Spleen (tissue), 7 donors: ENCODE measurements around the gene TSHZ2.

Source experiments
- CTCF ChIP-seq, 11 experiments: fragments of 200-600 bp in 7 of 11; fragments of 450-650 bp in 4 of 11; sonication (generic) in 4 of 11; IDR thresholded peaks in 8 of 11; conservative IDR thresholded peaks in 3 of 11; 1 replicate in 7 of 11; 2 replicates in 4 of 11; pipeline versions ENCODE4 v1.4.0 to v1.8.0; 2016 to 2021; ENCODE audit warnings: antibody characterized with exemption in 11 of 11, inconsistent platforms in 4 of 11, mild to moderate bottlenecking in 1 of 11
- POLR2A ChIP-seq, 3 donors: fragments of 450-650 bp; IDR thresholded peaks; one replicate each; pipeline ENCODE4 v1.5.1; 2017; ENCODE audit warnings: antibody characterized with exemption in 3 of 3, mild to moderate bottlenecking in 1 of 3
- POLR2AphosphoS5 ChIP-seq, 3 donors: sonication (generic); formaldehyde crosslinking; IDR thresholded peaks; one replicate each; pipeline ENCODE4 v1.5.1; 2017; ENCODE audit warnings: antibody characterized with exemption in 3 of 3
- donor health status: DM: no; HTN: no; CAD: no; lungs with moderate emphysema.
- donor health status: DM: no; HTN: no; CAD: no.
- donor health status: DM: no; HTN: no; CAD: no.

- TF ChIP-seq CTCF (IDR thresholded peaks at IDR 0.05 in 8 of 11, conservative IDR thresholded peaks at IDR 0.05 in 3 of 11) (no peak), POLR2A (IDR thresholded peaks at IDR 0.05) (no peak), POLR2AphosphoS5 (IDR thresholded peaks at IDR 0.05) (no peak)
Measured at GRCh38 chr20:53238121-53238660, 266.0 kb downstream of the TSHZ2 start.
